ENCODE measurements around the gene PFKL. TPM values are rescaled to one million over a fixed set of nuclear protein-coding genes. Genes with fewer than 3 reads are reported as not detected.
A peak's percentile ranks its signal among the peaks of the same experiment; 100 is the strongest.

PFKL gene
- total and polyA plus RNA-seq, 2 of the 8 experiments (the other 6 are each of a cell fraction or from before 2014, with no cell fraction given), result 80.2 to 82.3 TPM

GRCh38 chr21:44304877-44305293, 5.0 kb downstream of the PFKL start:
- DNase-seq (ENCODE audit: low read depth in 1 of 2, low spot score in 2 of 2) (no peak), FAIRE-seq (no peak)
- Histone ChIP-seq H4K91ac (replicated peaks; ENCODE audit: insufficient read length, low read length) (no peak overlapping the region), H3K14ac (ENCODE audit: insufficient read length) (no peak overlapping the region), H3K23ac (ENCODE audit: insufficient read length) (no peak overlapping the region), H2BK15ac (ENCODE audit: low read length) (no peak overlapping the region), H3K4me1 (replicated peaks in 1 of 4; ENCODE audit: control insufficient read depth in 3 of 4, insufficient read depth in 4 of 4, low read length in 3 of 4) (peaks cover 0 to 13% (median 4%) of the 10 kb centered on the region in 4 experiments; a peak in 5 of 7 replicates), H2BK5ac (ENCODE audit: low read depth, low read length) (no peak overlapping the region), H3K56ac (replicated peaks; ENCODE audit: insufficient read length, low read depth, low read length) (no peak overlapping the region), H3K79me1 (ENCODE audit: low read depth, low read length) (peaks cover 6% of the 10 kb centered on the region; the same call in 1 of the 2 replicates), H2BK120ac (replicated peaks; ENCODE audit: low read depth, low read length) (no peak overlapping the region), H3K27ac (ENCODE audit: low read depth, low read length) (no peak overlapping the region), H2BK12ac (ENCODE audit: low read depth, low read length) (no peak overlapping the region), H3K18ac (ENCODE audit: extremely low read depth, low read length) (no peak overlapping the region), H3K79me2 (ENCODE audit: control insufficient read depth in 1 of 2, insufficient read depth in 2 of 2, low read length in 2 of 2) (peaks cover 0 to 6% of the 10 kb centered on the region in 2 experiments; a peak in 1 of 4 replicates), H2AFZ (ENCODE audit: low read length) (no peak overlapping the region), H3K9ac (replicated peaks in 1 of 4; ENCODE audit: extremely low read depth in 1 of 4, low read depth in 3 of 4, low read length in 3 of 4) (no peak overlapping the region), H2BK20ac (ENCODE audit: low read length) (no peak overlapping the region), H3K23me2 (ENCODE audit: low read depth, low read length) (peaks cover 5% of the 10 kb centered on the region; the same call in 1 of the 2 replicates), H3K4me3 (ENCODE audit: extremely low read depth in 1 of 4, insufficient read depth in 2 of 4, low read depth in 3 of 4, low read length in 4 of 4) (no peak overlapping the region), H3K27me3 (replicated peaks in 1 of 4; ENCODE audit: control insufficient read depth in 3 of 4, extremely low read depth in 1 of 4, insufficient read depth in 3 of 4, low read length in 3 of 4) (no peaks in the 10 kb centered on the region), H3K36me3 (ENCODE audit: control insufficient read depth in 2 of 4, insufficient read depth in 4 of 4, low read length in 3 of 4) (no peaks in the 10 kb centered on the region), H2AK5ac (ENCODE audit: low read depth, low read length) (no peak overlapping the region), H3K4ac (replicated peaks; ENCODE audit: insufficient read length, low read depth, low read length) (no peak overlapping the region), H4K8ac (ENCODE audit: extremely low read depth, insufficient read depth, low read length) (no peak overlapping the region; the same call in 1 of the 2 replicates), H3K9me3 (ENCODE audit: insufficient read depth in 2 of 2, low read depth in 1 of 2, low read length in 1 of 2) (no peaks in the 10 kb centered on the region), H4K20me1 (replicated peaks in 1 of 2; ENCODE audit: control insufficient read depth in 1 of 2, insufficient read depth in 2 of 2, low read length in 2 of 2) (peaks cover 9 to 15% of the 10 kb centered on the region in 2 experiments), H3K4me2 (ENCODE audit: insufficient read depth in 1 of 2, low read depth in 2 of 2, low read length in 2 of 2) (no peak overlapping the region), H4K5ac (ENCODE audit: insufficient read length, low read depth, low read length) (no peak overlapping the region)
- 94% methylated on average over 8 of the region's 8 CpGs; no CpG with 5 or more reads in 1 of the 2 experiments for WGBS, 2 experiments (ENCODE audit: extremely low coverage in 1 of 2, insufficient coverage in 1 of 2, insufficient read length in 1 of 2, insufficient replicate concordance in 2 of 2, low coverage in 1 of 2, low lambda C conversion rate in 2 of 2, missing lambda C conversion rate in 1 of 2)
- POLR2A ChIA-PET (ENCODE audit: partially characterized antibody), result no interaction called here
- CTCF ChIA-PET (ENCODE audit: partially characterized antibody), result interaction anchor here (0.9 to 2.2 kb wide), 9 partner anchors 9 to 206 kb away, joined by 3 to 7 read pairs (median 5); no protein-coding TSS in a partner anchor
- TF ChIP-seq RNF2 (IDR thresholded peaks at IDR 0.05; ENCODE audit: borderline replicate concordance, low read depth, low read length, missing control alignments, poor library complexity, severe bottlenecking), result no peak
- peak; percentile 30 to 46; a peak in 3 of 4 replicates for TF ChIP-seq RAD21 (IDR thresholded peaks at IDR 0.05 in 1 of 2, conservative IDR thresholded peaks at IDR 0.05 in 1 of 2; ENCODE audit: low read depth in 2 of 2, low read length in 2 of 2)
- peak in 2 of 3 experiments; percentile 48 to 57; a peak in 3 of 4 replicates for TF ChIP-seq CTCF (IDR thresholded peaks at IDR 0.05; ENCODE audit: control extremely low read depth in 1 of 3, insufficient read depth in 1 of 3, low read depth in 1 of 3, low read length in 3 of 3)

All from H1 (cell line).